GM12873 (cell line): ENCODE measurements around the gene RAPGEF2.

Source experiments
- CTCF ChIP-seq: IDR thresholded peaks from 2 replicates; pipeline ENCODE4 v1.5.1; 2012; ENCODE audit warnings: low read depth, mild to moderate bottlenecking, moderate library complexity, low read length, control low read depth; ENCODE audit not compliant: insufficient read depth; ENCODE audit errors: missing control alignments

RAPGEF2 gene

GRCh38 chr4:159145318-159145991, 42.6 kb downstream of the RAPGEF2 start:
- no peak for TF ChIP-seq CTCF

- TF ChIP-seq CTCF = no peak
Measured at GRCh38 chr4:159145992-159146330, 43.1 kb downstream of the RAPGEF2 start.

GRCh38 chr4:159146488-159146887, 43.6 kb downstream of the RAPGEF2 start:
- TF ChIP-seq CTCF = no peak

GRCh38 chr4:159148441-159148840, 45.6 kb downstream of the RAPGEF2 start:
- TF ChIP-seq CTCF = no peak

- TF ChIP-seq CTCF = no peak
Measured at GRCh38 chr4:159149666-159150065, 46.8 kb downstream of the RAPGEF2 start.

- no peak for TF ChIP-seq CTCF
Measured at GRCh38 chr4:159150396-159150795, 47.5 kb downstream of the RAPGEF2 start.

- TF ChIP-seq CTCF = no peak
Measured at GRCh38 chr4:159150821-159151390, 48.0 kb downstream of the RAPGEF2 start.
